ENCODE measurements around the gene IFITM2.

GRCh38 chr11:272931-273198 is 34.8 kb upstream of the IFITM2 start:
- TF ChIP-seq CTCF (IDR thresholded peaks at IDR 0.05) (no peak), POLR2A (IDR thresholded peaks at IDR 0.05) (no peak), POLR2AphosphoS5 (IDR thresholded peaks at IDR 0.05; ENCODE audit: insufficient read depth in 1 of 2, low read depth in 1 of 2) (no peak)
